Upper lobe of left lung (tissue), 4 donors: ENCODE results near the gene DMAC2.

ENCODE experiments used
- EP300 ChIP-seq, 4 donors: sonication (generic); formaldehyde crosslinking; IDR thresholded peaks; one replicate each; pipeline ENCODE4 v1.5.1; 2017; ENCODE audit warnings: antibody characterized with exemption in 4 of 4, control low read depth in 2 of 4
- POLR2A ChIP-seq, 4 donors: fragments of 450-650 bp; IDR thresholded peaks; one replicate each; pipeline ENCODE4 v1.5.1; 2016 to 2017; ENCODE audit warnings: antibody characterized with exemption in 4 of 4, mild to moderate bottlenecking in 2 of 4
- POLR2AphosphoS5 ChIP-seq, 2 donors: sonication (generic); formaldehyde crosslinking; IDR thresholded peaks; one replicate each; pipeline ENCODE4 v1.5.1; 2017; ENCODE audit warnings: antibody characterized with exemption in 2 of 2
- TF ChIP-seq, protein P1 (sequence below), 6 experiments: fragments of 450-650 bp in 4 of 6; fragments of 200-600 bp in 2 of 6; sonication (generic) in 2 of 6; IDR thresholded peaks; one replicate each; pipeline ENCODE4 v1.5.1; 2016 to 2019; ENCODE audit warnings: antibody characterized with exemption in 6 of 6

DNA sequence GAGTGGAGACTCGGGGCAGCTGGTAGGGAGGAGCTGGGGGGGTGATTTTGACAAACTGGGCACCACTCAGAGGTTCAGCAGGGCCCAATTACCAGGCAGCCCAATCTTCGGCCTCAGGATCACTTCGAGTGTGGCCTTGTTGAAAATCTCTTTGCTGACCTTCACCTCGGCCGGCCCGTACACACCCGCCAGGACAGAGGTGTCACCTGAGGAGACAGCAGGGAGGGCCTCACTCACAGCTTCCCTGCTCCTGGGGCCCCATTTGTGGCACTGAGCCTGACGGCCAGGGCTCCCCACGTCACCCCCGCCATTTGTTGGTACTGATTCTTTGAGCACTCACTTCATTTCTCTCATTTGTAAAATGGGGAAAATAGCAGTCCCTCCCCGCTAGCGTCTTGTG is 46.9 kb downstream of the DMAC2 start:
- TF ChIP-seq, protein P1, sequence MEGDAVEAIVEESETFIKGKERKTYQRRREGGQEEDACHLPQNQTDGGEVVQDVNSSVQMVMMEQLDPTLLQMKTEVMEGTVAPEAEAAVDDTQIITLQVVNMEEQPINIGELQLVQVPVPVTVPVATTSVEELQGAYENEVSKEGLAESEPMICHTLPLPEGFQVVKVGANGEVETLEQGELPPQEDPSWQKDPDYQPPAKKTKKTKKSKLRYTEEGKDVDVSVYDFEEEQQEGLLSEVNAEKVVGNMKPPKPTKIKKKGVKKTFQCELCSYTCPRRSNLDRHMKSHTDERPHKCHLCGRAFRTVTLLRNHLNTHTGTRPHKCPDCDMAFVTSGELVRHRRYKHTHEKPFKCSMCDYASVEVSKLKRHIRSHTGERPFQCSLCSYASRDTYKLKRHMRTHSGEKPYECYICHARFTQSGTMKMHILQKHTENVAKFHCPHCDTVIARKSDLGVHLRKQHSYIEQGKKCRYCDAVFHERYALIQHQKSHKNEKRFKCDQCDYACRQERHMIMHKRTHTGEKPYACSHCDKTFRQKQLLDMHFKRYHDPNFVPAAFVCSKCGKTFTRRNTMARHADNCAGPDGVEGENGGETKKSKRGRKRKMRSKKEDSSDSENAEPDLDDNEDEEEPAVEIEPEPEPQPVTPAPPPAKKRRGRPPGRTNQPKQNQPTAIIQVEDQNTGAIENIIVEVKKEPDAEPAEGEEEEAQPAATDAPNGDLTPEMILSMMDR (IDR thresholded peaks at IDR 0.05): no peak
- TF ChIP-seq POLR2A (IDR thresholded peaks at IDR 0.05) (no peak), EP300 (IDR thresholded peaks at IDR 0.05) (no peak), POLR2AphosphoS5 (IDR thresholded peaks at IDR 0.05) (no peak)
